Stimulated activated CD4-positive, alpha-beta T cell treated with anti-CD3 and anti-CD28 coated beads, Interleukin-1b, Interleukin-23, amount 100 ng/mL, for 48 hours (primary cell): ENCODE data around the gene ROBO2.
"Not testable (repeated sequence)": the region's sequence is repeated elsewhere in the genome, so short reads cannot be mapped to it uniquely, and the experiment has no call there.

ENCODE experiments used
- DNase-seq: peaks from one replicate; pipeline ENCODE4 v3.0.0-alpha.2; 2020

Gene ROBO2

DNA sequence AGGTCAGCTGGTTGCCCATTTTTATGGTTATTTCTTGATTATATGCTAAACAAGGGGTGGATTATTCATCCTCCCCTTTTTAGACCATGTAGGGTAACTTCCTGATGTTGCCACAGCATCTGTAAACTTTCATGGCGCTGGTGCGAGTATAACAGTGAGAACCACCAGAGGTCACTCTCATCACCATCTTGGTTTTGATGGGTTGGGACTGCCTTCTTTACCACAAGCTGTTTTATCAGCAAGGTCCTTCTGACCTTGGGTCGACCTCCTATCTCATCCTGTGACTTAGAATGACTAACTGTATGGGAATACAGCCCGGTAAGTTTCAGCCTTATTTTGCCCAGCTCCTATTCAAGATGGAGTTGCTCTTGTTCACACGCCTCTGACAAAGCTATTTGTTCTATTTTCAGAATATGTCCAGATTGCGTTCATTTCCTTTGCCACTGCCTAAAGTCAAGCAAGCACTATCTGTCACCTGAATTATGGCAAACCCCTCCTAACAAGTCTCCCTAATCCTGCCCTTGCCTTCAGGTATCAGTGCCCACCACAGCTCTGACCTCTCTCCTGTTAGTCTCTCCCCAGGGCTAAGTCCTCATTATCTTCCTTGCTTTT lies 308.5 kb downstream of the ROBO2 start:
- DNase-seq = no peak

DNA sequence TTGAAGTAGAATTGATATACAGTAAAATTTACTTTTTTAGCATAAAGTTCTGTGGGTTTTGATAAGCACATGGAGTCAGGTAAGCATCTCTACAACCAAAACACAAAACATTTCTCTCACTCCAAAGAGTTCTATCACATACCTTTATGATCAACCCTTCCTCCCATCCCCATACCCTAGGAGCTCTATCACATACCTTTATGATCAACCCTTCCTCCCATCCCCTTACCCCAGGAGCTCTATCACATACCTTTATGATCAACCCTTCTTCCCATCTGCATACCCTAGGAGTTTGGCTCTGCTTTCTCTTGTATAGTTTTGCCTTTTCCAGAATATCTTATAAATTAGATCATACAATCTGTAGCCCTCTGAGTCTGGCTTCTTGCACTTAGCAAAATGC lies 315.1 kb downstream of the ROBO2 start:
- no peak for DNase-seq

DNA sequence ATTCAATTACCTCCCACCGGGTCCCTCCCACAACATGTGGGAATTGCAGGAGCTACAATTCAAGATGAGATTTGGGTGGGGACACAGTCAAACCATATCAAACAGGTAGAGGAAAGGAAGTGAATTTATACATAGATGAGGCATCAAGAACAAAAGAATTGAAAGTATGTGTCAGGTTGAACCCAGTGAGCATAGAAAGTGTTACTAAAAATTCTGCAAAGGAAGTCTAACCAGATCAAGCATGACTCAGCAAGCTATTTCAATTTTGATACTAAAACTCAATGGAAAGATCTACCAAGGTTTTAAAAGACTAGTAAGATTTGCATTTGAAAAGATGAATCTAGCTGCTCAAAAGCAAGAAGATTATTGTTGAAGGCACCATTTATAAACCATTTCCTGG lies 323.0 kb downstream of the ROBO2 start:
- DNase-seq = no peak

DNA sequence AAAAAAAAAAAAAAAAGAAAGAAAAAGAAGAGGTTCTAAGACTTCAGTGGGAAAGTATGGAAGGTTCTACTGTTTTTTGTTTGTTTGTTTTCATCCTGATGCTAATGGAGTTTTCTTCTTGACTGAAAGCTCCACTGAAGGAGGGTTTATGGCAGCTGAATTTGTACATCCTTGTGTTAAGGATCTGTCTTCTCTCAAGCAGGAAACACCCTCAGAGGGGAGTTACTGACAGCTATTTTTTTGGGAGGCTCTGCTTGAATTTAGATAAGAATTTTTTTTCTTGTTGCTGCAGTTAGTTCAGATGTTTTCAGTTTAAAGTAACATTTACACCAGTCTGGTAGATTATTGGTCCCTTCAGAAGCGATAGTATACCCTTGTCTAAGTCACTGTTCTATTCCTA lies 325.3 kb downstream of the ROBO2 start:
- no peak for DNase-seq

DNA sequence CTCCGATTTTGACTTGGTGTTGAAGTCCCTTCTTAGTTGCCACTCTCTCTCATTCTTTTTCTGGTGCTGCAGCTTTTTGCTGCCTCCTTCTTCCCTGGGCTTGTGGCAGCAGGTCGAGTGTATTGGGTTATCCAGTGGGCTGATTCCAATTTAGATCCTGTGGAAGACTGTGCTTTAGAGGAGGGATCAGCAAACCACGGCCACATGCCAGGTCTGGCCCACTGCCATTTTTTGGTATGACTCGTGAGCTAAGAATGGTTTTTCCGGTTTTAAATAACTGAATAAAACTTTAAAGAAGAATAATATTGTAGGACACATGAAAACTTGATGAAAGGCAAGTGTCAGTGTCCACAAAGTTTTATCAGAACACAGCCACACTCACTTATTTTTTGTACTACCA lies 330.5 kb downstream of the ROBO2 start:
- DNase-seq = no peak

DNA sequence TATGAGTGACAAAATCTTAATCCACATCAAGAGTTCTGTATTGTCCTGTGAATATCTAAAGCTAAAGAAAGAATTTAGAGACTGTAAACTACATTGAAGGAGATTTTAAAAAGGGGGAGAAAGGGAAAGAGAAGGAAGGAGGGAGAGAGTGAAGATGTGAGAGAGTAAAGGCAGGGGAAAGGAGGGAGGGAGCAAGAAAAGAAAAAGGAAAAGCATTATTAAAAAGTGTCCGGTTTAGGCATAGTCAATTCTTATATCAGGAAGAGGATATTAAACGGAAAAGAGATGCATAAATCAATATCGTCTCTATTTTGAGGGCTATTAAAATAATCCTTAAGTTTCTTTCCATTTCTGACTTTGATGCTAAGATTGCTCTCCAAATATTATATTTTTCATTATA lies 332.1 kb downstream of the ROBO2 start:
- no peak for DNase-seq

DNA sequence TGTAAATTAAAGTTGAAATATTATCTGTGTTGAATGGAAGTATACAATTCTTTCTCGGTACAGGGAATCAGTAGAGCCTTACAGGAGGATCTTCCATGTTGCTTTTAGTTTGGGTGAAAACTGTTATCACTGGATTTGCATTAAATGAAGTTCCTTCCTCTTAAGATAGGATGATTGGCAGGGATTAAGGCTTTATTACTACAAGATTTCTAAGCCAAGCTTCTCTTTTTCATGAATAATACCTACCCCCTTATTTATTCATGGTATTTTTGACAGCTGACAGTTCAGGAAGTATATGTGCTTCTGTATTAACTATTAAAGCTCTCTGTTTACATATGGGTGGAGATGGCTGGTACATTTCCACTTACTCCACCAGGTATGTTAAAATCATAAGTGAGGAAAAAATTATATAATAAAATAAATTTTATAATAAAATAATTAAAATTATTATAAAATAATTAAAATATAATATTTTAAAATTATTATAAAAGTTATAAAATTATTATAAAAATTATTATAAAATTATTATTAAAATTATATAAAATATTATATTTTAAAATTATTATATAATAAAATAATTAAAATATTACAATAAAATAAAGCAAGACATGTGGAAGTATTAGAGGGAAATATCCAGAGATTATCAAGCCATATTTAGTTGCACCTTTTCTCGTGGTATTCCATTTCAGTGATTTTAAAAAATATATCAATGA lies 332.9 kb downstream of the ROBO2 start:
- no peak for DNase-seq

DNA sequence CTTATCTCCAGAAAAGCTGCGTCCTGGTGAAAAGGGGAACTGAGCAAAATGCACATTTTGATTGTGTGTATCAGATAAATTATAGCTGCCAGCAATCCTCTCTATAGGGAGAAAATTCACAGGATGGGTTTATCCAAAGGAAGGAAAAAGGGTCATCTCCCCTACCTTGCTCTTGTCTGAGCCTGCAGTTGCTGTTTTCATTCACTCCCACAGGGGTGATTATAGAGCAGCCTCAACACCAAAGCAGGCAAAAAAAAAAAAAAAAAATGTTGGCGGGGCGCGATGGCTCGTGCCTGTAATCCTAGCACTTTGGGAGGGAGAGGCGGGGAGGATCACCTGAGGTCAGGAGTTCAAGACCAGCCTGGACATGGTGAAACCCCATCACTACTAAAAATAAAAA lies 333.7 kb downstream of the ROBO2 start:
- no peak for DNase-seq

DNA sequence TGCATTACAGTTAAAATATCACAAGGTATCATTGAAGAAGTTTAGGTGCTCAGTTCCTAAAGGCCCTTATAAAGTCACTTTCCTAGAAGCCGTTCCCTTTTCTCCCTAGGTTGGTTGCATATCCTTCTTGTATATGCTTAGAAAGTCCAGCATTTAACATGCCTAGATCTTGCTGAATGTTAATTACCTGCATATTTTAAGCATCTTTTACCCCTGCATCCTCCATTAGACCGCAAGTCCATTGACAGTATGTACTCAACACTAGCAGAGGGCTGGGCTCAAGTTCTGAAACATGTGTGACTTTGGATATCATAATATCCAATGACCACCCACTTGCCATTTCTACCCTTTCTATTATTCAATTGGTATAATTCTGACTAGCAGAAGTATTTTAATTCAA lies 336.6 kb downstream of the ROBO2 start:
- DNase-seq = no peak

DNA sequence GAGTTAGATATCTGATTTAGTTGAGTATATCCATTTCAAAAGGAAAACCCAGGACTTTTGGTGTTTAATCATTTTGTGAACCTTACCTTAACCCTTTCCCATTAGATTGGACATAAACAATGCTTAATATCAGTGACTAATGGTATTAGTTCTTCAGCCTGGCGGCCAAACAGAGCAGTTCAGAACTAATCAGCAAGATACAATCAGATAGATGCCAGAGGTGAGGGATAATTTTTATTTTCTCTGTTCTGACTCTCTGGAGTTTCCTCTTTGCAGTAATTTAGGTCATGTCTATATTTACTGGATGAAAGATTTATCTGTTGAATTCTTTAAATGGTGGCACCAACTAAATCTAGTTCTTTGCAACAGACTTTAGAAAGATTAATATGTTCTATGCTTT lies 337.8 kb downstream of the ROBO2 start:
- no peak for DNase-seq

DNA sequence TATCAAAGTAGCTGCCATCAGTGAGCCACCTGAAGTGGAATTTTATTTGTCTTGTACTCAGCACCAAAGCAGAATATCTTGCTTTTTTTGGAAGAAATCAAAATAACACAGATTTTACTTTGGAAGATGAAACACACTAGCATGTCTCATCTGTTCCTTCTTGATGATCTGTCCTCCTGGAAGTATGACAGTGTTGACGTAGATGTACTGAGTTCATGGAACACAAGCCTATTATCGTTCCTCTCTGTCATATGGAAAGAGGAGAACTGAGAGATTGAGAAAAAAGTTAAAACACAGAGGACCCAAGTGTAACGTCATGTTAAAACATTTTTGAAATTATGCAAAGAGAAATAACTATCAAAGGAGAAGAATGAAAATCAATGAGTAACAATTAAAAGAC lies 340.2 kb downstream of the ROBO2 start:
- DNase-seq = no peak

DNA sequence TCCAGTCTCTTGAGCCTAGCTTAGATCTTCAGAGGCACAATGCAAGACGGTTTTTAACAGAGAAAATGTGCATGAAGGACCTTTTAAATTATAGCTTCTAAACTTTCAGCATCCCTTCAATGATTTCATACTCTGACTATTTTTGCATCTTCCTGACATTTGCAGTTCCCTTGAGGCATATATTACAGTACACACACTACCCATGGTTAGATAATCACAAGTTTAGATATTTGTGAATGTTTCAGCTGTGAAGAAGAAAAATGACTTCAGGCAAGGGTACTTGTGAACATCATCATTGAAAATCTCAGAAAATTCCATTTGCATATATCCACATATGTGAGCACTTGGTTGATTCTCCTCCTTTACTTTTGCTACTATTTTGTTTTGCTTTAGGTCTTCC lies 341.5 kb downstream of the ROBO2 start:
- no peak for DNase-seq

DNA sequence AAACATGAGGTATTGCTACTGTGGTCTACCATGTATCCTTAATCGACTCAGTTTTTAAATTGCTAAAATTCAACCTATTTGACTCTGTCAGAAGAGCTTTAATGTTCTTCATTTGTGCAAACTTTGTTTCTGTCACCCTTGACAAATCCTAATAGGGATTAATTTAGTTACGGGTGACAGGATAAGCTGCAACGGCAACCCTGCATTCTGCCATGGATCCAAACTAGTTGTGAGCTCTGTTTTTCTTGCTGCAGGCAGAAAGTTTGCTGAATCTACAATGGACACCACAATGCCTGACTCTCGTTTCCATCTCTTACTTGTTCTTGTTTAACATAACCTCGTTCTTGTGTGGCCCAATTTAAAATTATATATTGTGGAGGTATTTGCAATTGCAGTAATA lies 352.3 kb downstream of the ROBO2 start:
- no peak for DNase-seq

DNA sequence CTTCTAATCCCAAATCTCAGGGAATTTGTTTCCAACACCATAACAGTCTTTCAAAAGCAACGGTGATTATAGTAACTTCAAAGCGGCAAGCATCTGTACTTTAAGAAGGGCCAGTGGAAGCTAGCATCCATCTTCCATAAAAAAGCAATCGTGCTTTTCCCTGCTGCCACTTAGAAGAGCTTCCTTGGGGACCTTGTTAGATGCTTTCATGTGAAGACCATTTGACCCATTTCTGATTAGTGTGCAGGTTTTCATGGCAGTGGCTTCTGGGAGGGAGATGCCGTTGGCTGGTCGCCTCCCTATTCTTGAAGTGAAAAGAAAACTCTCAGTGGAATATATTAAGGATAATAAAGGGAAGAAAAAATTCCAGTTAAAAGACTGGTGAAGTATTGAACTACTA lies 354.1 kb downstream of the ROBO2 start:
- DNase-seq = no peak

DNA sequence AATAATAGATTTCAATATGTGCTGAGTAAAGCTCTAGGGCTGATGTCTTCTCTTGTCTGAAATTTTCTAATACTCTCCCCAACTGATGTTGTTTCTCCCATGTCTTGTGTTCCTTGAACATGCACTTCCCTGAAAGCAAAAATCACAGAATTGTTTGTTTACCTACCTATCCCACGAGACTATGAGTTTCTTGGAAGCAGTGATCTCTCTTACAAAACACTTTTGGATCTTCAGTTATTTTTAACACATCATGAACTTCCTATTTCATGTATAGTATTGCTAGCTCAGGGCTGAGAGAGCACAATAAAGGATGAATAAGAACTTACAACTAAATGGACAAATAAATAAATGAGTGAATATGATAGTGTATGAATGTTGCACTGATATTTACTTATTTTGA lies 365.0 kb downstream of the ROBO2 start:
- no peak for DNase-seq

DNA sequence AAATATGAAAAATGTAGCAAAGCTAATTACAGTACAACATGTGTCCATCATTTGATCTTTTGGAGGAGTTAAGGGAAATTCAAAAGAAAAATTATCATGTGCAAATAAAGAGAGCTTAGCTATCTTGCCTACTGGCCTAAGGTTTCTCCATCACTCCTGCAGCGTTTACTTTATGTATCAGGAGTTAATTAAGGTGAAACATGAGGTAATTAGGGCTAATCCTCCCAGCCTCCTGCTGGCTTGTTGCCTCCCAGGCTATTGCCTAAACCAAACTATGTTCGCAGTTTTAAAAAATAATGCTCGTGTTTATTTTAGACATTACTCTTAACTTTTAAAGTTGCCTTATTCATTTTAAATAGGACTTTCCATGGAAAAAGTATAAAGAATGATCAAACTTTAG lies 367.5 kb downstream of the ROBO2 start:
- DNase-seq = no peak

DNA sequence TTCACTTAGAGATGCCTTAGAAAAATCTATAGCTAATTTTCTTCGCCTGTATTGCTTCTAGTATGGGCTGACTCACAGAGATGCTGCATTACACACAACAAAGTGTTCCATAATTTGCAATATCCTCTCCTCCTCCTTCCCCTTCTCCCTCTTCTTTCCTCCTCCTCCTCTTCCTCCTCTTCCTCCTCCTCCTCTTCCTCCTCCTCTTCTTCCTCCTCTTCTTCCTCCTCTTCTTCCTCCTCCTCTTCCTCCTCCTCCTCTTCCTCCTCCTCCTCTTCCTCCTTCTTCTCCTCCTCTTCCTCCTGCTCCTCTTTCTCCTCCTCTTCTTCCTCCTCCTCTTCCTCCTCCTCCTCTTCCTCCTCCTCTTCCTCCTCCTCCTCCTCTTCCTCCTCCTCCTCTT lies 370.4 kb downstream of the ROBO2 start:
- not testable (repeated sequence) for DNase-seq

DNA sequence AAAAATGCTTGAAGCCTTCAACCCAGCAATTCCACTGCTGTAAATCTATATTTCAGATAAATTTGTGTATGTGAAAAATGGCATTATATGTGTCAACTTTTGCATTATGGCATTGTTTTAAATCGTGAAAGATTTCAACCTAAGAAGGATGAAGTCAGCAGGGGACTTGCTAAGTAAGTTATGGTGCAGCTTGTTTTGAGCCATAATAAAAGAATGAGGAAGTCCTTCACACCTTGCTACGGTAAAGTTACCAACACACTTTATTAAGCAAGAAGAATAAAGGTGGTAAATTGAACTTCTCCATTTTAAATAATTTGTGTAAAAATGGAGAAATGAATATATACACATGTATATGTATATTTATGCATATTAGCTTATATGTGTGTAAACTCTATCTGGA lies 371.4 kb downstream of the ROBO2 start:
- DNase-seq = no peak

DNA sequence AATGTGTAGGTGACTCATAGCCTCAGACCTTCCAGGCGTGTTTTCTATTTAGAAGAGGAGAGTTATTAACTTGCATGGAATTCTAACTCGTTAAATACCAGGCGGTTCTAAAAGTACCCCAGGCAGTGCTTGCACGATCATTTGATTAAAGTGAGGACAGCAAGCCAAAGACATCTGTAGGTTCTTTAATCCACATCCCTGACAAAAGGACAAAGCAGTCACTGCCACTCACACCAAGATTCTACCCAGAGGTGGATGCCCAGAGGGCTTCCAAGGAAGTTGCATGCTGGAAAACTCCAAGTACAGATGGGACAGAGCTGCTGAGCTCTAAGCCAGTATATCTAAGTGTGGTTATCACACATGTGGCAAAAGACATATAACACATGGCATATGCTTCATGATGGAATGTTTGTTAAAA lies 372.1 kb downstream of the ROBO2 start:
- DNase-seq = no peak

DNA sequence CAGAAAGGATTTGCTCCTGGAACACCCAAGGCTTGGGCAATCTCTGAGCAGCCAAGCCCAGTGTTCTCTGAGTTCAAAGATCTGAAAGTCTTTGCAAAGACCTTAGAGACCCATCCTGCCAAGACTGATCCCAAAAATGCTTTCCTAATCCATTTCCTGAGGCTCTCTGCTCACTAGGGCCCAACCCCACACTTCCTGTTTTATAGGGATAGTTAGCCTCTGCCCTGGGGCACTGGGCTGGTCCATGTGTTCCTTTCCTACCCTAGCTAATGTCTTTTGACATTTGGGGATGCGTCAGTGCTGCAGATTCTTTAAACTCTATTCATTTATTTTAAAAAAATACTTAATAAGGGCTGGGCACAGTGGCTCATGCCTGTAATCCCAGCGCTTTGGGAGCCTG lies 372.7 kb downstream of the ROBO2 start:
- no peak for DNase-seq

DNA sequence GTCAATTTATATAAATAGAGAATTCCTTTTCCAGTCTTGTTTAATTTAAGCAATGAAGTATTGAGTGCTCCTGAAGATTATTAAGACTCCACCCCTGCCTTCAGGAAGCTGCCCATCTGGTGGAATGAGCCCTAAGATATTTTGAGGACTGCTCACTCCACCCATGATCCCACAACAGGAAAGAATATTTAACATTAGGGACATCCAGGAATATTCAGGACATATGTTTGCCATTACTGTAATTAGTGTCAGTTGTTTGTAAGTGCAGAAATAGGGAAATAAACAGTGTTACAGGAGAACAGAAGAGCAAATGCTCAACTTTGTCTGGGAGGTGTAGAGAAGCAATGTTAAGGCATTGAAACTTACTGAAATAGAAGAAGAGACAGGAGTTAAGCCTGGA lies 375.0 kb downstream of the ROBO2 start:
- DNase-seq = no peak

DNA sequence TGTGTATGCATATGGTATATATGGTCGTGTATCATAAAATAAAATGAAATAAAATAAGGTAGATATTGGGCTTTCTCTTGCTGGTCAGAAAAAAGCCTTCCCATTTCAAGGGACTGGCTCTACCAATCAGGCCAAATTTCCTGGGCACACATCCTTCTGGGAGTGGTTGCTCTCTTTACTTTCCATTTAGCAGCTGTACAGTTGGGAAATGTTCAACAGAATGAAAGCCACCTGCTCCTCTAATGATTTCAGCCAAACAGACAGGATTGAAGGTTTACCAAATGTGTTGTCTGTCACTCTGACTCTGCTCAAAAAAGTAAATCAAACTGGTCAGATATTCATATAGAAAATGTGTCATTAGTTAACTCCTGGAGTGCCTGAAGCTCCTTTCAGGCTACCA lies 380.4 kb downstream of the ROBO2 start:
- DNase-seq = no peak

DNA sequence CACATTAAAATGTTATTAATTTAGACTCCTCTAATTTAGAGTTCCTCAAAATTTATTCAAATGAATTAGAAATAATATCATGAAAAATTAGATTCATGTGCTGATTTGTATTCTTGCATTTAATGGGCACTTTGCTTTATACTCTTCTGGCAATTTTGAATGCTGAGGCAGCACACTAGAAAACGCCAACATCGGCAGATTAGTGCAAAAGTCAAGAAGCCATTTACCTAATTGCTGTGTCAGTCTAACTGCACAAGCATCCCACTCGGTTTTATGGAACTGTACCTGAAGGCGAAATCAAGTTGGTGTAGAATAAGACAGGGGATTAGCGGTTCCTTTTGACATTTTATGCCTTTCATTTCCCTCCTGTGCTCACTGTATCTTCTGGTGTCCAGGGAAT lies 382.0 kb downstream of the ROBO2 start:
- no peak for DNase-seq

DNA sequence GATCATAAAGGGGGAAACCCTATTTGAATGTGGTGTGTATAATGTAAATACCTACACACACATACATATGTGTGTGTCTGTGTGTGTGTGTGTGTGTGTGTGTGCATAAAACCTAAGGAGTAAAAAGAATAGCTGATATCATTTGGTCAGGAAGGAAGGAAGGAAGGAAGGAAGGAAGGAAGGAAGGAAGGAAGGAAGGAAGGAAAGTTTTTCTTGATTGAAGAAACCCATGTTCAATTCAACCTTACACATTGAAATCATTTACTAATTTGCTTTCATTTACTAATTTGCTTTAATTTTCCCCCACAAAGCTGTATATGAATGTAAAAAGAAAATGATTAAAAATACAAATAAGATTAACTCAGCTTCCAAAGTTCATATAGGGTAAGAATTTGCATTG lies 386.6 kb downstream of the ROBO2 start:
- no peak for DNase-seq

DNA sequence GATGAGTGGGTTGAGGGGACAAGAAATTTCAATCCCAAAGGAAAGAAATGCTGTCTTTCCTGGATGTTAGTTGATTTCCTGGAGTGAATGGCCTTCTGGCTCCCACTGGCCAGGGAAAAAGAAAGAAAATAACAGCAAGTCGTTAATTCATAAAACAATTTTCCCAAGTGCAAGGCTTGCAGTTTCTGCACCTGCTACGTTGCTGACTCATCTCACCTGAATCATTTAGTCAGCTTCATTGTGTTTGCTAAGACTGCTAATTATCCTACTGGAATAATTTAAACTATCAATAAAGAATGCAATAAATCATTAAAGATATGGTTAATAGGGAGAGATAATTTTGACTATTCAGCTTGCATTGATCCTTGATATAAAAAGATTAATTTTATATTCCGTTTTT lies 387.6 kb downstream of the ROBO2 start:
- no peak for DNase-seq
